KG1 (cell line): ENCODE measurements around the gene HOXD10.
A peak's percentile ranks its signal among the peaks of the same experiment; 100 is the strongest.

ENCODE experiments used
- DNase-seq: peaks from one replicate; lab custom pipeline; 2025; lab: John Stamatoyannopoulos, UW

HOXD10 gene

GRCh38 chr2:176082824-176083751 is 33.5 kb upstream of the HOXD10 start:
- no peak for DNase-seq

GRCh38 chr2:176083796-176084261 is 32.7 kb upstream of the HOXD10 start, which contains the start of gene EVX2:
Gene EVX2 (minus strand): TSS chr2:176083962. CDS start chr2:176083776, 186 bp downstream.
- no peak for DNase-seq

- no peak for DNase-seq
Observed at GRCh38 chr2:176084611-176085119, 31.9 kb upstream of the HOXD10 start.

GRCh38 chr2:176085120-176085788 is 31.3 kb upstream of the HOXD10 start:
- DNase-seq, result no peak

GRCh38 chr2:176085861-176086771 is 30.5 kb upstream of the HOXD10 start:
- DNase-seq, result no peak

GRCh38 chr2:176087330-176088047 is 29.1 kb upstream of the HOXD10 start:
- DNase-seq, result no peak

- DNase-seq, result peak; percentile 48
Observed at GRCh38 chr2:176088048-176088936, 28.3 kb upstream of the HOXD10 start.

GRCh38 chr2:176088937-176089842 is 27.4 kb upstream of the HOXD10 start:
- DNase-seq, result no peak

GRCh38 chr2:176089843-176090395 is 26.7 kb upstream of the HOXD10 start:
- DNase-seq, result no peak

GRCh38 chr2:176090862-176091261 is 25.7 kb upstream of the HOXD10 start:
- DNase-seq, result no peak

GRCh38 chr2:176091329-176092258 is 25.0 kb upstream of the HOXD10 start:
- no peak for DNase-seq

- no peak for DNase-seq
Observed at GRCh38 chr2:176092270-176093144, 24.1 kb upstream of the HOXD10 start, which contains the start of gene HOXD13. Gene HOXD13 (plus strand): TSS chr2:176092721. CDS start chr2:176092891, 170 bp downstream.

GRCh38 chr2:176093145-176093897 is 23.3 kb upstream of the HOXD10 start:
- DNase-seq, result no peak

- DNase-seq, result no peak
Observed at GRCh38 chr2:176093898-176094249, 22.7 kb upstream of the HOXD10 start.

GRCh38 chr2:176094349-176094748 is 22.2 kb upstream of the HOXD10 start:
- DNase-seq, result no peak

GRCh38 chr2:176095421-176095820 is 21.2 kb upstream of the HOXD10 start:
- DNase-seq, result no peak
